LHCN-M2 (cell line): ENCODE results near the gene FZD2. TPM values are rescaled to one million over a fixed set of nuclear protein-coding genes. Genes with fewer than 3 reads are reported as not detected.
A peak's percentile ranks its signal among the peaks of the same experiment; 100 is the strongest.
"Not testable (repeated sequence)": the region's sequence is repeated elsewhere in the genome, so short reads cannot be mapped to it uniquely, and the experiment has no call there.

Experiments
- DNase-seq: peaks from one replicate; pipeline ENCODE4 v3.0.0-alpha.2; 2012; ENCODE audit warnings: low read depth
- total RNA-seq: library from RNA; depleted of rRNA; stranded (reverse); fragments of >200 nt; gene quantifications from 2 replicates; pipeline ENCODE4 v1.2.3, GENCODE V29; 2014

The FZD2 gene
- total RNA-seq, 1 experiment from 2014 or later = 21.2 TPM

GRCh38 chr17:44546671-44547606 lies 10.3 kb upstream of the FZD2 start:
- peak; percentile 80 for DNase-seq

DNA sequence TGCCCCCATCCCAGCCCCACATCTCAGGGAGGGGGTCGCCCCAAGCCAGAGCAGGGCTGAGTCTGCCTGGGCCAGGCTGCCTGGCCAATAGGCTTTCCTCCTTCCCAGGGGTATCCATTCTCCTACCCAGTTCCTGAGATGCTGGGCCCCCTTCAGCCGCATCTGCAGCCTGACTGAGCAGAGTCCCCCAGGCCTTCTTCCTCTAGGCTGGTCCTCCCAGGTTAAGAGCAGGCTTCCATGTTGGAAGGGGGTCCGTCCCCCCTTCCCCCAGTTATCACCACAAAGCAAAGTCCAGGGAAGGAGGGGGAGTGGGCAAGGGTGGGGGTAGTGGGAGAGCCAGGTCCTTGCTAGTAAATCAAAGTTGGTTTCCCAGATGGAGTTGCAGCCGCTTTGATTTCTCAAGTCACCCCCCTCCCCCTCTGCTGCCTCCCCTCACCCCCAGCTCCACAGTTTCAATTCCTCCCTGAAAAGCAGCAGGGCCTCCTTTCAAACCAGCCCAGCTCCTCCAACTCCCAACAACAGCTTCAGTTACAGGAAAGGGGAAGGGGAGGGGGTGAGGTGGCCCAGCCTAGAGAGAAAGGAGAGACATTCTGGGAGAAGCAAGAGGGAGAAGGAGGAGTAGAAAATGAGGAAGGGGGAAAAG lies 9.5 kb upstream of the FZD2 start:
- DNase-seq = no peak

GRCh38 chr17:44548376-44549230 lies 8.7 kb upstream of the FZD2 start:
- no peak for DNase-seq

- DNase-seq = no peak
Observed at GRCh38 chr17:44549686-44550085, 7.6 kb upstream of the FZD2 start.

DNA sequence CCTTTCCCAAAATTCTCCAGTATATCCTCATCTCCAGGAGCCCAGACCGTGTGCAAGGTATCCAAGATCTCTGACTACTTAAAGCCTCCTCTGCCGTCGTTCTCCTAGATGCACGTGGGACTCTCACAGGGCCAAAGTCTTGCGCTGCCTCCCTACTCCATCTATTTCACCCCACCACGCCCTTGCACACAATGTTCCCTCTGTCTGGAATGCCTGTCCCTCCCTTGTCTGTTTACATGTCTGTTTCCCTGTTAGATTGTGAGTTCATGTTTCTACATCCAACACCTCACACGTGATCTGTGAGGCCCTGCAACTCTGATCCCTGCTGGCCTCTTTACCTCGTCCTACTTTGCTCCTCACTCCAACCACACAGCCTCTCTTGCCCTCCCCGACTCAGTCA lies 4.9 kb upstream of the FZD2 start:
- DNase-seq = peak; percentile 58

GRCh38 chr17:44555099-44555498 lies 2.2 kb upstream of the FZD2 start:
- DNase-seq = no peak

- DNase-seq = peak; percentile 73
Observed at GRCh38 chr17:44556166-44556831, 985 bp upstream of the FZD2 start.

GRCh38 chr17:44557651-44558285 lies 484 bp downstream of the FZD2 start:
- DNase-seq = peak; percentile 62

DNA sequence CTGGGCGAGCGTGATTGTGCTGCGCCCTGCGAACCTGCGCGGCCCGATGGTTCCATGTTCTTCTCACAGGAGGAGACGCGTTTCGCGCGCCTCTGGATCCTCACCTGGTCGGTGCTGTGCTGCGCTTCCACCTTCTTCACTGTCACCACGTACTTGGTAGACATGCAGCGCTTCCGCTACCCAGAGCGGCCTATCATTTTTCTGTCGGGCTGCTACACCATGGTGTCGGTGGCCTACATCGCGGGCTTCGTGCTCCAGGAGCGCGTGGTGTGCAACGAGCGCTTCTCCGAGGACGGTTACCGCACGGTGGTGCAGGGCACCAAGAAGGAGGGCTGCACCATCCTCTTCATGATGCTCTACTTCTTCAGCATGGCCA lies 1.0 kb downstream of the FZD2 start:
- no peak for DNase-seq

GRCh38 chr17:44558710-44559633 lies 1.7 kb downstream of the FZD2 start:
- DNase-seq = no peak

DNA sequence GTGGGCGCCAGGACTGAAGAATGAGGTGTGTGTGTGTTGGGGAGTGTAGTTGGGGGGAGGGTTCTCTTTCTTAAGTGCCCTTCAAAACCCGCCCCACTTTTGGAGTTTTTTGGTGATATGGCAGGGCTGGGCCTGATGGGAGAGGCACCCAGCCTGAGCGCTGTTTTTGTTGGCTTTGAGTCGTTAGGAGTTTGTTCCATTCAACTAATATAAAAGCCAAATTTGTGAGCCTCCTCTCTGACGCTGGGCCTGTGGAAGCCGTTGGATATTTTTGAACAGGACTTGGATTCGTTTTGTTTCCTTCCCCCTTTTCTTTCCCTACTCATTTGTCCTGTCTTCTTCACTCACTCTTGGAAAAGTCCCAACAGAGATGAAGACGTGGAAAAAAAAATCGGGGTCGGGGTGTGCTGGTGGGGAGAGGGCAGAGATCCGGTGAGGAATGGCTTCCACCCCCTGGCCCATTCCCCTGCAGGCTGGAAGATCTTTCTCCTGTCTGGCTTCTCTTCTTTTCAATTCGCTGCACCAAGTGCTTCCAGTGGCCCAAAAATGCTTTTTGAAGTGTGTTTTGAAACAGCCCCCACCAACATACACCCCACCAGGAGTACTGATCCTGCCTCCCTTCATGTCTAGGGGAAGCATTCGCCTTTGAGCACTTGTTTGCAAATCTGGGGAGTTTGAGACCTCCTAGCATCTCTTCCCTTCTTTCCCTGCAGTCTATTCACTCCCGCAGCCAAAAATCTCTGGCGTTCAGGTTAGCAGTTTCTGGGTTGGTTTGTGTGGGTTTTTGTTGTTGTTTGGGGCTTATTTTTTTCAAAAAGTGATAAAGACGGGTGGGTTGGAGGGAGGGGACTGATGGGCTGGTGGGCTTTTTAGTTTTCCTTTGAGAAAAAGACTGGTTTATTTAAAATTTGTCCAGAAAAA lies 2.6 kb downstream of the FZD2 start:
- DNase-seq = no peak

GRCh38 chr17:44561237-44561623 lies 3.9 kb downstream of the FZD2 start:
- DNase-seq = no peak

DNA sequence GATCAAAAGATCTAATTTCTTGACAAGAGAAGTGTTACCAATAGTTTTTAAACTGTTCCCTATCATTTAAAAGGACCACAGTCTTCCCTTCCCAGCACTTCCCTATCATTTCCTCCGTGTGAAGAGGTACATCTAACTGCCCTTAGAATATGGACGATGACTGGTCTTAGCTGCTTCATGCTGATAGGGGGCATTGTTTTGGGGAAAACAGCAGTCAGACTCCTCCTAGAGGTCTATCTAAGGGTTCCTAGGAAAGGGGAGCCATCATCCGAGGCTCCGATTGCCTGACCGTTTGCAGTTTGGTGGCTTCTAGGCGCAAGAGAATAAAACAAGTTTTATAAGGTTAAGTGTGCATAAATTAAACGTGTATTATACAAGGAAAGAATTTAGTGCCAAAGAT lies 7.1 kb downstream of the FZD2 start:
- no peak for DNase-seq

DNA sequence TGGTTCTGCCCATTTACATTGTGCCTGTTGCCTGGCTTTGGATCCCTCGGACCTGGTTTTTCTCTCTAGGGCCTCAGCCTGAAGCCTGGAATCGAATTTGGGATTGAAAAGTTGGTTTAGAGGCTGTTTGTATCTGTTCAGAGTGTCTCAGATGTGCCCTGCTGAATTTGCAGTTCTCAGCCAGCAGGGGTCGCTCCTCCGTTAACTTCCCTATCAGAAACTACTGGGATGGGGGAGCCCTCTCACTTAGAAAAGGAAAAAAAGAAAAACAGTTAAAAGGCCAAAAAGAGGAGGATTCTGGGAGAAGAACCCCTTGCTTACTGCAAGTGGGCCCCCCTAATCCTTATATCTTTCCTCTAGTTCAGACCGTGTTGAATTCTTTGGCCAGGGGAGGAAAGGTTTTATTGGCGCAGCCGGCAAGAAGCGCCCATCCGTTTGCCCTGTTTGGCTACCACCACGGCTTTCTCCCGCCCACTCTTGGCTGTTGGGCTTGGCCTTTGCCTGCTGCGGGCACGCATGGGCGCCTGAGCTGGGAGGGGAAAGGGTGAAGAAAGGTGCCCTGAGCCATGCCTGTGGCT lies 8.7 kb downstream of the FZD2 start:
- DNase-seq = no peak

DNA sequence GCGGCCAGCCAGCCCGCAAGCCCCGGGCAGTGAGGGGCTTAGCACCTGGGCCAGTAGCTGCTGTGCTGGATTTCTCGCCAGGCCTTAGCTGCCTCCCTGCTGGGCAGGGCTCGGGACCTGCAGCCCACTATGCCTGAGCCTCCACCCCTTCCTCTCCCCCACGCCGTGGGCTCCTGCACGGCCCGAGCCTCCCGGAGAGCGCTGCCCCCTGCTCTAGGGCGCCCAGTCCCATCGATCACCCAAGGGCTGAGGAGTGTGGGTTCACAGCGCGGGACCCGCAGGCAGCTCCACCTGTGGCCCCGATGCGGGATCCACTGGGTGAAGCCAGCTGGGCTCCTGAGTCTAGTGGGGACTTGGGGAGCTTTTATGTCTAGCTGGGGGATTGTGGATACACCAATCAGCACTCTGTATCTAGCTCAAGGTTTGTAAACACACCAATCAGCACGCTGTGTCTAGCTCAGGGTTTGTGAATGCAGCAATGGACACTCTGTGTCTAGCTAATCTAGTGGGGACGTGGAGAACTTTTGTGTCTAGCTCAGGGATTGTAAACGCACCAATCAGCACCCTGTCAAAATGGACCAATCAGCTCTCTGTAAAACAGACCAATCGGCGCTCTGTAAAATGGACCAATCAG lies 11.1 kb downstream of the FZD2 start:
- not testable (repeated sequence) for DNase-seq

GRCh38 chr17:44568945-44569858 lies 11.9 kb downstream of the FZD2 start:
- no peak for DNase-seq

DNA sequence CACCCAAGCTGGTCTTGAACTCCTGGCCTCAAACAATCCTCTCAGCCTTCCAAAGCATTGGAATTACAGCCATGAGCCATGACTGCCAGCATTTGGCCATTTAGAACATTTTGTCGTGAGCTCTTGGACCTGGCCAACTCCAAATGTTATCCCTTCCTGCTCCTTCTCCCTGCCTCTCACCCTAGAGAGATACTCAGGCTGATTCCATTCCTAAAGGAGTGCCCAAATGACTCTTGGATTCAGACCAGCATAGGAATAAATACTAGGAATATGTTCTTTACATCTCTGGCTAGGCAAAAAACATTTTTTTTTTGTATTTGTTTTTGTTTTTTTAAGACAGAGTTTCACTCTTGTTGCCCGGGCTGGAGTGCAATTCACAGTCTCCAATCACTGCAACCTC lies 15.5 kb downstream of the FZD2 start:
- no peak for DNase-seq
